GM21360 (cell line): ENCODE measurements around the gene CMTM6.
"Not testable (repeated sequence)": the region's sequence is repeated elsewhere in the genome, so short reads cannot be mapped to it uniquely, and the experiment has no call there.

Experiments
- ATAC-seq: cut with Tn5 transposase; IDR thresholded peaks from one replicate; pipeline ENCODE4 v1.9.1; 2021; ENCODE audit warnings: mild to moderate bottlenecking, moderate library complexity; ENCODE audit not compliant: unreplicated experiment

Gene CMTM6

DNA sequence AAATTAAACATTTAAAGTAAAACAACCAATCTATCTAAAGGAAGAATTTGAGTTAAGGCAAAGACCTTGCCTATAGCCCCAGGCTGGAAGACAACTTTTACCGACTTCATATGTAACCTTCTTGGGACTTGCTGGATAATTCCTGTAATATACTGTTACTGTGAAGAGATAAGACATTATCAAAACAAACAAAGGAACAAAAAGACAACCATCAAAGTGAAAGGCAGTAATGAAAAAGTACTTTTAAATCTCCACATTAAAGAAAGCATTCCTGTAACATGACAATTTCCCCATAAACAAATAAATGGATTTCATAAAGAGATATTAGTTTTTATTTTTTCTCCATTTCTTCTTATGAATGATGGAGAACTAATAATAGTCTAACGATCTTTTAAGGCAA, 2.4 kb downstream of the CMTM6 start:
- ATAC-seq, result no peak

- no peak for ATAC-seq
Measured at GRCh38 chr3:32499585-32499984, 3.1 kb downstream of the CMTM6 start.

DNA sequence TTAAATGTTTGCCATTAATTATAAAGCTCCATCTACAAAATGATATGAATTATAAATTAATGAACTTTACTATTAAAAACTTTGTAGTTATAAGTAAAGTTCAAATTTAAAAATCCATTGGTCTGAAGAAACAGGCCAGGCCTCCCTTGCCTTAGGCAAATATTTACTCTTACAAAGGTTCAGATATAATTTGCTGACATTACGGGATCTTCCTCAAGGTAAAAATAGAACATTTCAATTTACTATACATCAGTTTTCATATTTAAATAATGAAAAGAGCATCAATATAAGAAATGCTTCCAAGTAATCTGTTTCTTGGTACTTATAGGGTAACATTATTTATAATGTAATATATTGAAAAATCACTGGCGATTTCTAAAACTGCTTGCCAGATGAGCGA, 3.7 kb downstream of the CMTM6 start:
- ATAC-seq, result no peak

- no peak for ATAC-seq
Measured at GRCh38 chr3:32498252-32498651, 4.4 kb downstream of the CMTM6 start.

- no peak for ATAC-seq
Measured at GRCh38 chr3:32495609-32496008, 7.0 kb downstream of the CMTM6 start.

DNA sequence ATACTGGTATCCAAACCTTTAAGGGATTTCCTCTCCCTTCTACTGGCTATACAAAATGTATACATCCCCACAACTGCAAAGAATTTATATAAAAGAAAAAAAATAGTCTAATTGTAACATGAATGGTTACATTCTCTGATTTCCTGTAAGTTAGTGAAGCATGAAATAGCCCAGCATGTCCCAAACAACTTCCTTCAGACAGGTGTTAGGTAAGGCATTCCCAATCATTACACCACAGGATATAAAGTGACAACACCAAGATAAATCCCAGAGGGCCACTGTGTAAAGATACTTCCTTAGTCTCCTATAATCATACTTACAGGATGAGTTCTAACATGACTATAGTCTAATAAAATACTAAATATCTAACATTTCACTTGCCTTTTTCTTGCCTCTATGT, 7.6 kb downstream of the CMTM6 start:
- ATAC-seq, result no peak

DNA sequence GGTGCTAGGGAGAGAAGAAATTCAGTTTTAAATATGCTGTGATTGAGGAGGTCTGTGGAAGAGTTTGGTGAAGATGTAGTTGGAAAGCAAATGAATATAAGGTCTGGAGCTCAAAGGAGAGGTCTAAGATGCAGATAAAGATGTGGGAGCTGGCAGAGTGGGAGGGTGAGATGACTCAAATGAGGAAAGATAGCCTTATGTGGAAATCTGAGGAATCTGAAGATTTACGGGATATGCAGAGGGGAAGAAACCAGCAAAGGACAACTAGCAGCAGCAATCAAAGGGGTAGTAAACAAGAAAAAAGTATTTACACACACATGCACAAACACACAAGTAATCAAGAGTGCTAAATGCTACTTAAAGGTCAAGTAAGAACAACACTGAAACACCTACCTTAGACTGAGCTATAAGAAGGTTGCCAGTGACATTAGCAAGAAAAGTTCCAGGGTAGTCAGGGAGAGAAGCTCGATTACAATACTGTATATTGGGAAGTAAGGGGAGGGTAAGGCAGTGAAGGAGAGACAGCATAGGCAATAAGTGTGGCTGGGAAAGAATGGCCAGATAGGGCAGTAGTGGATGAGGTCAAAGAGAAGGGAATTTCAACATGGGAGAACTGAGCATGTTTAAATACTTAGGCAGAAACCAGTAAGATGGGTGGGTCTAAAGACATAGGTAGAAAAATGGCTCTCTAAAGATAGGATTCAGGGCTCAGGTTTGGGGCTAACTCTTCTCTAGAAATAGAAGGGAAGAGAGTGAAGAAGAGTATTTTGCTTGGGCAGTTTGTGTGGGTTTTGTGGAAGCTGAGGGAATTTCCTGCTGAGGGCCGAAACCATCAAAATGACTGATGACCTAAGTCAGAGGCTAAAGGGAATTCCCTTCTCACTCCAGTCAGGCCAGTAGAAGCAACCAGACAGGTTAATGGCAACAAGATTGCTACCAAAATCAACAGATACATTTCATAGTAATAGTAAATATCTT, 8.9 kb downstream of the CMTM6 start:
- peak; percentile 65 for ATAC-seq

DNA sequence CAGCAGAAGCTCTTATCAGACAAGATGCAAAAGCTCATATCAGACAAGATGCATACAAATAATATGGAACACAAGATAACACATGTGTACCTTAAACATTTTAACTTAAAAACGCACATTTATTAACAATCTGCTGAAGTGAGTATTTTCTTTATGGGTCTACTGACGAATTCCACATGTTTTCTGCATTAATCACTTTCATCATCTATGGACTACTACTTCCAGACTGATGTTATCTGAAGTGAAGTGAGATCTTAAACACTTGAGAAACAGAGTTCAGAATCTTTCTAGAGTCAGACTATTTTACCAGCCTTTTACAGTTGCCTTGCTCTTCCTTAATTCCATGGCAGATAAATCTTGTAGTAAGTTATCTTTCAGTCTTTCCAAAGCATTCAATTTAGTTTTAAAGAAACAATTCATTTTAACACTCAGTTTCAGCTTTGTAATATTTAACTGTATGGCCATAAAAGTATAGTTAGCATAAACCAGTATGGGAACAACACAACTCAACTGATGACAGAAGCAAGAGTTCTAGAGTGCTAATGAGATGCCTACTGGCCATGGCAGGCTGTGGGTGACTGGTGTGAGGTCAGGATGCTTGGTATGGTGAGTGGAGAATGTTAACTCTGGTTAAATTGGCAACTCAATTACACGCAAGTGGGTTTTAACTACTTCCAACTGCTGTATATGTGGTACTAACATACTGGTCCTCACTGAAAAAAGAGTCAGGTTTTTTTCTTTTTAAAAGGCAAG, 9.8 kb downstream of the CMTM6 start:
- no peak for ATAC-seq

- ATAC-seq, result no peak
Measured at GRCh38 chr3:32488474-32489008, 14.1 kb downstream of the CMTM6 start.

DNA sequence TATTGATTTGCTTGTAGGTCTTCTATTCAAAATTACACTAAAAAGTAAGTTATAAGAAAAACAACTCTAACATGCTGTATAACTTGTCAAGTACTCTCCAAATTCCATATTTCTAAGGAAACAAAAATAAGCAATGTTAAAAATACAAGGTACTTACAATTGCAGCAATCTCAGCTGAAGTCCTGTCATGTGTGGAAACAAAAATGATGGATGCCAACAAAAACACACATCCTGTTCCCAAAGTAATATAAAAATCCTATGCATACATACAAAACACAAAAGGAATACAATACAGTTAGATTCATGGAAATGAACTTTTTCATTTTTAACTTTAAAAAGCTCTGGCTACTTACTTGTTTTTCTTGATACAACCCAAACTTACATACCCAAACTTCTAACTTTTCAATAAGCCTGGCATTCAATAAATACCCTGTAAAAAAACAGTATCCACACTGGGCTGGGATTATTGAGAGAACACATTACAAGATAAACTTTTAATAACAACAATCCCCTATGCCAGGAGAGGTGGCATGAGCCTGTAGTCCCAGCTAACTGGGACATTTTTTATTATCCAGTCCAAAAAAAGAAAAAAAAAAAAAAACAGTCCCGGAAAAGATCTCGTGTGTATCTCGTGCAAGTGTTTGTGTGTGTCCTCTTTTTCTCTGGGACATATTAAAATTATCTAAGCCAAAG, 14.7 kb downstream of the CMTM6 start:
- no peak for ATAC-seq

GRCh38 chr3:32484436-32484835, 18.2 kb downstream of the CMTM6 start:
- no peak for ATAC-seq

DNA sequence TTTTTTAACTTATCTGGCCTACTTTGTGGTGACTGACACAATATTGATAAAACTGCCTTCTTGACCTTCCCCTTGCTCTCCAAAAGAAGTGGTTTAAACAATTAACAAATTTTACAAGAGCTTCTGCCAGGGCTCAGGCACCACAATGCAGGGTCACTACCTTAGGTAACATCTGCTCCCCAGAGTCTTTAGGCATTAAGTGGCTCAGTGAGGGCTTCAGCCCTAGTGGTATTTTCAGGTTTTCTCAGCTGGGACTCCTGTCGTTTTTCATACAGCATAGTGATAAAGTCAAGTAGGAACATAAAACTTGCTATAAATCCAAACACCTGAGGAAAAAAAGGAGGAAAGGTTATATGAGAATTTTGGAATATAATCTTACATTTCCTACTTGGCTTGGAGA, 18.9 kb downstream of the CMTM6 start:
- no peak for ATAC-seq

DNA sequence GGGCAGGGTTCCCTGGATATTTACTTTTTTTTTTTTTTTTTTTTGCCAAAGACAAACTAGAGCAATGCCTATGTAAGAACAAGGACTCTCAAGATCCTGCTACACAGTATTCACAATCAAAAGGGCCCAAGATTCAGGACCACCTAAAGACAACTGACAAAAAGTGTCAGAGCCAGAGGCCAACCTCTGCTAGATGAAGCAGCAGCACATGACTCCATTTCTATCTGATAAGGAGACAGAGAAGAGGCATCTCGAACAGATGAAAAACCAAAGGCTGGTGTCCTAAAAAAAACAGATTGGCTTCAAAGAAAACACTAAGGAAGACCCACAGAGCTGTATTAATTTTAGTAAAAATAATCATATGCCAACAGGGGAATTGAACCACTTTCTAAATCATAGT, 20.0 kb downstream of the CMTM6 start:
- no peak for ATAC-seq

DNA sequence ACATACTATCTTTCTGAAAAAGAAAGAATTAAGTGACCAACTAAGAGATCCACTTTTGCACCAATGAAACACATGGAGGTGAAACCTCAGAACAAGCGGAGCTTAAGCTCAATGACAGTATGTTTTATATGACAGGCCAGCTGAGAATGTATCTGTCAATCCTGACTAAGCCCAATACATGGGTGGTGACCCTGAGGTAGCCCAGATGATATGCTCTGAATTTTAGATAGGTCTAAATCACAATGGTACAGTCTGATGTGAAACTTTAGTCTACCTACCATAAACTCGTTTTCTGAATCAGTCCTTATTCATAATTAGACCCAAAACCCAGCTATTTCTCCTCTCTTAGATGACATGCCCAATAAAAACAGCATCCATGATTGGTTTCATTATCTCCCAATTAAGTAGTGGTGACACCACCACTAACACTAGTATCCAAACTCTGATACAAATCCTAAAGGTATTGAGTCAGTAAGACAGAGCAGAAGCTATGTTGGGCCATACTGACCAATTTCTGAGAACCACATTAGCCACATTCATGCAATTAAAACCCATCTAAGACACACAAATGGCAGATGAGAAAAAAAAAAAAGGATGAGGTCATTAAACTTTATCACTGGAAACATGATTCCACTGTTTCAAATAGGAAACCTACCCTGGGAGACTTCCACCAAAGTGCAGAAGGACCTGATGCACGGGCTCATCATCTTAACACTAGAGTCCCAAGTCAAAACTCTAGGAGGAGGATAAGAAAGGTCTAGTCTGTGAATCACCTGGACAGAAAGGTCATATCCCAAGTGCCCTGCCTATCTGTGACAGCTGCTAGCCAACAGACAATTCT, 20.6 kb downstream of the CMTM6 start:
- ATAC-seq, result no peak

GRCh38 chr3:32480604-32481003, 22.0 kb downstream of the CMTM6 start:
- ATAC-seq, result no peak

- no peak for ATAC-seq
Measured at GRCh38 chr3:32474201-32474600, 28.5 kb downstream of the CMTM6 start.

DNA sequence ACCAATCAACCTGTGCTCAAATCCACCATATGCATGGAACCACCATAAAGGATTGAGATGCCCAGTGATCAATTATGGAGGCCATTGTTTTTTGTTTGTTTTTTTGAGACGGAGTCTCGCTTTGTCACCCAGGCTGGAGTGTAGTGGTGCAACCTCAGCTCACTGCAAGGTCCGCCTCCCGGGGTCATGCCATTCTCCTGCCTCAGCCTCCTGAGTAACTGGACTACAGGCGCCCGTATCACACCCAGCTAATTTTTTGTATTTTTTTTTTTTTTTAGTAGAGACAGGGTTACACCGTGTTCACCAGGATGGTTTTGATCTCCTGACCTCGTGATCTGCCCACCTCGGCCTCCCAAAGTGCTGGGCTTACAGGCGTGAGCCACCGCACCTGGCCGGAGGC, 30.5 kb downstream of the CMTM6 start:
- ATAC-seq, result not testable (repeated sequence)

- no peak for ATAC-seq
Measured at GRCh38 chr3:32471246-32471645, 31.4 kb downstream of the CMTM6 start.

DNA sequence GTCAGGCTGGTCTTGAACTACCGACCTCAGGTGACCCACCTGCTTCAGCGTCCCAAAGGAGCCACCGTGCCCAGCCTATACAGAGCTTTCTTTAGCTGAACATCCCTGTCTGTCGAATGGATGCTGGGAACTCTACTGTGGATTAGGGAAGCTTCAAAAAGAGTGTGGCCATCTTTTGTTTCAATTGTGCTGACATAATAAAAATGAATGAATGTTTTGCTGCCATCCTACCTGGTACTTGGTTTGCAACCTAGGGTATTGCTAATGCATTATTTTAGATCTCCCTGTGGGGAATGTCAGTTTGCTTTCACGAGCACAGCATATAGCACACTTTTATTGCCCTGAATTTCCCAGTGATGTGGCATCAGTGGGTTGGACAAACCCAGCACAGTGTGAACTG, 32.3 kb downstream of the CMTM6 start:
- peak; percentile 5 for ATAC-seq

- peak; percentile 26 for ATAC-seq
Measured at GRCh38 chr3:32469151-32469874, 33.3 kb downstream of the CMTM6 start.
